Esophagus muscularis mucosa (tissue), 4 donors: Measurements from ENCODE around the gene LHB.

Experiments used
- EP300 ChIP-seq: sonication (generic); formaldehyde crosslinking; IDR thresholded peaks from one replicate; pipeline ENCODE4 v1.6.1; 2017; ENCODE audit warnings: antibody characterized with exemption
- POLR2A ChIP-seq: fragments of 450-650 bp; IDR thresholded peaks from one replicate; pipeline ENCODE4 v1.6.1; 2017; ENCODE audit warnings: antibody characterized with exemption, moderate library complexity, mild to moderate bottlenecking, low read depth
- TF ChIP-seq, protein P1 (sequence below), 3 experiments: fragments of 200-600 bp in 2 of 3; fragments of 450-650 bp in 1 of 3; sonication (generic) in 2 of 3; IDR thresholded peaks; one replicate each; pipeline ENCODE4 v1.5.1; 2017 to 2019; ENCODE audit warnings: antibody characterized with exemption in 3 of 3, mild to moderate bottlenecking in 2 of 3, moderate library complexity in 1 of 3

DNA sequence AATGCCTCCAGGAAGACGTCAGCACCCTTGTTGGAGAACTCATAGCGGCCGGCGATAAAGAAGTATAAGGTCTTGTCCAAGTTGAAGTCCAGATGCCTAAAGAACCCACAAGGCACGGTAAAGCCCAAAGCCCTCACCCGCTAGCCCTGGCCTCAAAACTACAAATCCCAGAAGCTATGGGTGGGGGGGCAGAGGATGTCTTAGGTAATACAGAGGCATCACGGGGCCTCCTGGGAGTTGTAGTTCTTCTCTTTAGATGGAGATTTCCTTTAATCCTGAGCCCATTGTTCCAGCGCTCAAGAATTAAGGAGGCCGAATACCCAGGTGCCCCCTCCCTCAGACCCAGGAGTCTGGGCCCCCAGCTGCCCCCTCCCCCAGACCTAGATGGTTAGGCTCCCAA, 34.6 kb downstream of the LHB start:
- TF ChIP-seq, protein P1, sequence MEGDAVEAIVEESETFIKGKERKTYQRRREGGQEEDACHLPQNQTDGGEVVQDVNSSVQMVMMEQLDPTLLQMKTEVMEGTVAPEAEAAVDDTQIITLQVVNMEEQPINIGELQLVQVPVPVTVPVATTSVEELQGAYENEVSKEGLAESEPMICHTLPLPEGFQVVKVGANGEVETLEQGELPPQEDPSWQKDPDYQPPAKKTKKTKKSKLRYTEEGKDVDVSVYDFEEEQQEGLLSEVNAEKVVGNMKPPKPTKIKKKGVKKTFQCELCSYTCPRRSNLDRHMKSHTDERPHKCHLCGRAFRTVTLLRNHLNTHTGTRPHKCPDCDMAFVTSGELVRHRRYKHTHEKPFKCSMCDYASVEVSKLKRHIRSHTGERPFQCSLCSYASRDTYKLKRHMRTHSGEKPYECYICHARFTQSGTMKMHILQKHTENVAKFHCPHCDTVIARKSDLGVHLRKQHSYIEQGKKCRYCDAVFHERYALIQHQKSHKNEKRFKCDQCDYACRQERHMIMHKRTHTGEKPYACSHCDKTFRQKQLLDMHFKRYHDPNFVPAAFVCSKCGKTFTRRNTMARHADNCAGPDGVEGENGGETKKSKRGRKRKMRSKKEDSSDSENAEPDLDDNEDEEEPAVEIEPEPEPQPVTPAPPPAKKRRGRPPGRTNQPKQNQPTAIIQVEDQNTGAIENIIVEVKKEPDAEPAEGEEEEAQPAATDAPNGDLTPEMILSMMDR (IDR thresholded peaks at IDR 0.05) = no peak
- no peak for TF ChIP-seq POLR2A
- no peak for TF ChIP-seq EP300
